SK-N-SH (cell line): ENCODE data around the gene PDIA6. TPM values are rescaled to one million over a fixed set of nuclear protein-coding genes. Genes with fewer than 3 reads are reported as not detected.

Source experiments
- CTCF ChIA-PET: fragments of 300-600, 350-600 bp; formaldehyde crosslinking; extraction: SDS; loops from one replicate; lab custom pipeline; 2021; lab: Yijun Ruan, JAX
- POLR2A ChIA-PET: fragments of 350-600 bp; sonication (Branson Sonifier 250); formaldehyde crosslinking; extraction: SDS; loops from one replicate; lab custom pipeline; 2020; ENCODE audit warnings: antibody characterized with exemption, inconsistent platforms; lab: Yijun Ruan, JAX
- DNase-seq: peaks from one replicate; pipeline ENCODE4 v3.0.0; 2012
- H2AFZ ChIP-seq: fragments of 200-600 bp; sonication (generic); 2 replicates; pipeline ENCODE4 v1.8.1; 2016; ENCODE audit warnings: antibody characterized with exemption, mild to moderate bottlenecking, low read depth
- H3F3A ChIP-seq: fragments of 200-600 bp; sonication (generic); replicated peaks from 2 replicates; pipeline ENCODE3; 2016; ENCODE audit warnings: antibody characterized with exemption, mild to moderate bottlenecking; ENCODE audit not compliant: insufficient read depth
- H3K27ac ChIP-seq, 2 experiments: fragments of 200-500 bp in 1 of 2; fragments of 200-600 bp in 1 of 2; sonication (Bioruptor generic) in 1 of 2; sonication (generic), shearing (Covaris generic) in 1 of 2; 2 replicates each; pipeline versions ENCODE4 v1.5.1 to v1.6.1; 2014 to 2016; ENCODE audit warnings: low read depth in 2 of 2, inconsistent platforms in 1 of 2, low read length in 1 of 2, mild to moderate bottlenecking in 1 of 2, mixed read lengths in 1 of 2
- H3K27me3 ChIP-seq: fragments of 200-600 bp; sonication (generic), shearing (Covaris generic); 2 replicates; pipeline ENCODE4 v1.6.1; 2016; ENCODE audit warnings: mixed run types; ENCODE audit not compliant: insufficient read depth
- H3K36me3 ChIP-seq, 2 experiments: fragments of 200-500 bp in 1 of 2; fragments of 200-600 bp in 1 of 2; sonication (Bioruptor generic) in 1 of 2; sonication (generic) in 1 of 2; replicated peaks in 1 of 2; 2 replicates each; pipeline versions ENCODE3 to v1.5.1; 2014 to 2016; ENCODE audit warnings: low read length in 1 of 2, mild to moderate bottlenecking in 1 of 2; ENCODE audit not compliant: insufficient read depth in 2 of 2, control insufficient read depth in 1 of 2
- H3K4me1 ChIP-seq, 2 experiments: fragments of 200-500 bp in 1 of 2; fragments of 200-600 bp in 1 of 2; sonication (Bioruptor generic) in 1 of 2; sonication (generic), shearing (Covaris generic) in 1 of 2; 2 replicates each; pipeline versions ENCODE4 v1.5.1 to v1.6.1; 2014 to 2016; ENCODE audit warnings: low read depth in 1 of 2, low read length in 1 of 2, mixed run types in 1 of 2; ENCODE audit not compliant: insufficient read depth in 2 of 2, control insufficient read depth in 1 of 2
- H3K4me2 ChIP-seq: fragments of 200-600 bp; sonication (generic), shearing (Covaris generic); 2 replicates; pipeline ENCODE4 v1.6.1; 2017; ENCODE audit warnings: mixed run types
- H3K4me3 ChIP-seq, 2 experiments: fragments of 200-500 bp in 1 of 2; fragments of 200-600 bp in 1 of 2; sonication (Bioruptor generic) in 1 of 2; sonication (generic), shearing (Covaris generic) in 1 of 2; 2 replicates each; pipeline versions ENCODE4 v1.5.1 to v1.8.1; 2014 to 2016; ENCODE audit warnings: low read depth in 2 of 2, inconsistent platforms in 1 of 2, low read length in 1 of 2, mild to moderate bottlenecking in 1 of 2, mixed read lengths in 1 of 2, moderate library complexity in 1 of 2
- H3K79me2 ChIP-seq: fragments of 200-600 bp; sonication (generic); 2 replicates; pipeline ENCODE4 v1.8.1; 2017; ENCODE audit warnings: mild to moderate bottlenecking; ENCODE audit not compliant: insufficient read depth
- H3K9ac ChIP-seq: fragments of 200-600 bp; sonication (generic); 2 replicates; pipeline ENCODE4 v1.6.1; 2017; ENCODE audit warnings: mixed run types
- H3K9me2 ChIP-seq: fragments of 200-600 bp; sonication (generic); 2 replicates; pipeline ENCODE4 v1.6.1; 2017; ENCODE audit warnings: mixed run types
- H3K9me3 ChIP-seq: fragments of 200-600 bp; sonication (generic); 2 replicates; pipeline ENCODE4 v1.6.1; 2017; ENCODE audit warnings: mixed run types, mild to moderate bottlenecking, moderate library complexity
- H4K20me1 ChIP-seq: fragments of 200-600 bp; sonication (generic); 2 replicates; pipeline ENCODE4 v1.6.1; 2017; ENCODE audit warnings: mild to moderate bottlenecking, mixed run types; ENCODE audit not compliant: insufficient read depth
- CHD2 ChIP-seq: fragments of 150-350 bp; IDR thresholded peaks from 2 replicates; pipeline ENCODE4 v1.6.1; 2018; ENCODE audit warnings: low read length; ENCODE audit not compliant: partially characterized antibody
- FOXM1 ChIP-seq: IDR thresholded peaks from 2 replicates; pipeline ENCODE4 v1.4.0; 2012; ENCODE audit warnings: low read depth, mild to moderate bottlenecking
- GATA2 ChIP-seq: sonication (generic); formaldehyde crosslinking; IDR thresholded peaks from 2 replicates; pipeline ENCODE4 v1.5.0; 2020; ENCODE audit warnings: mild to moderate bottlenecking, missing genetic modification reagents
- MXI1 ChIP-seq: IDR thresholded peaks from 2 replicates; pipeline ENCODE4 v1.6.1; 2012; ENCODE audit warnings: mild to moderate bottlenecking, low read depth, low read length, improper control_type of control experiment
- NFIC ChIP-seq: IDR thresholded peaks from 2 replicates; pipeline ENCODE4 v1.4.0; 2012; ENCODE audit warnings: borderline replicate concordance
- PBX3 ChIP-seq: IDR thresholded peaks from 2 replicates; pipeline ENCODE4; 2012
- POLR2AphosphoS5 ChIP-seq: IDR thresholded peaks from 2 replicates; pipeline ENCODE4 v1.6.1; 2012; ENCODE audit warnings: low read depth, low read length
- RCOR1 ChIP-seq: fragments of 150-350 bp; IDR thresholded peaks from 2 replicates; pipeline ENCODE4 v1.6.1; 2017; ENCODE audit warnings: antibody characterized with exemption, low read length
- REST ChIP-seq: IDR thresholded peaks from 2 replicates; pipeline ENCODE4 v1.6.1; 2012; ENCODE audit warnings: mild to moderate bottlenecking, low read depth, low read length, moderate library complexity
- SMC3 ChIP-seq: IDR thresholded peaks from 2 replicates; pipeline ENCODE4 v1.6.1; 2012; ENCODE audit warnings: low read depth, low read length, improper control_type of control experiment
- YY1 ChIP-seq: IDR thresholded peaks from 2 replicates; pipeline ENCODE4 v1.4.0; 2012; ENCODE audit warnings: low read depth, mild to moderate bottlenecking
- WGBS: methylation state at CpG from one replicate; pipeline ENCODE4 v1.1.6; 2017; ENCODE audit warnings: low lambda C conversion rate; 5-methylcytosine and 5-hydroxymethylcytosine counted together
- polyA plus RNA-seq, 3 experiments: library from polyadenylated mRNA; depleted of rRNA; stranded (reverse); fragments of >200 nt; gene quantifications; 2 replicates each; pipeline ENCODE4 v1.2.3, GENCODE V29; 2012
- TF ChIP-seq, protein P1 (sequence below): IDR thresholded peaks from 2 replicates; pipeline ENCODE4 v1.4.0; 2012; ENCODE audit warnings: low read depth, borderline replicate concordance
- TF ChIP-seq, protein P2 (sequence below): fragments of 150-350 bp; IDR thresholded peaks from 2 replicates; pipeline ENCODE4 v1.6.1; 2017; ENCODE audit warnings: antibody characterized with exemption, low read length, low read depth, borderline replicate concordance

PDIA6 gene
- polyA plus RNA-seq, 1 of the 3 experiments (the other 2 are of a cell fraction), result 325 TPM

- Histone ChIP-seq H3K4me3 (no peak overlapping the region), H3K9ac (no peak overlapping the region), H3K9me3 (no peaks in the 10 kb centered on the region), H3K4me1 (peaks cover 0 to 5% of the 10 kb centered on the region in 2 experiments; a peak in 1 of 4 replicates), H4K20me1 (no peaks in the 10 kb centered on the region), H3K36me3 (no peaks in the 10 kb centered on the region), H3K27me3 (peaks cover 74% of the 10 kb centered on the region; the same call in 1 of the 2 replicates), H3K9me2 (no peaks in the 10 kb centered on the region), H3K27ac (no peak overlapping the region), H3K79me2 (no peaks in the 10 kb centered on the region), H3F3A (no peaks in the 10 kb centered on the region), H3K4me2 (no peak overlapping the region), H2AFZ (no peak overlapping the region)
- WGBS, result 72% methylated on average over 8 of the region's 8 CpGs
- POLR2A ChIA-PET, result no interaction called here
- TF ChIP-seq NFIC (no peak), YY1 (no peak), REST (no peak), MXI1 (no peak), PBX3 (no peak), GATA2 (CRISPR knock-in tag) (no peak)
- no peak for DNase-seq
- CTCF ChIA-PET, result interaction anchor here (1.0 to 2.2 kb wide), 3 partner anchors 7 to 298 kb away, joined by 3 to 8 read pairs (median 4); no protein-coding TSS in a partner anchor
These were observed 14.0 kb upstream of the PDIA6 start for GRCh38 chr2:10826625-10827024.

DNA sequence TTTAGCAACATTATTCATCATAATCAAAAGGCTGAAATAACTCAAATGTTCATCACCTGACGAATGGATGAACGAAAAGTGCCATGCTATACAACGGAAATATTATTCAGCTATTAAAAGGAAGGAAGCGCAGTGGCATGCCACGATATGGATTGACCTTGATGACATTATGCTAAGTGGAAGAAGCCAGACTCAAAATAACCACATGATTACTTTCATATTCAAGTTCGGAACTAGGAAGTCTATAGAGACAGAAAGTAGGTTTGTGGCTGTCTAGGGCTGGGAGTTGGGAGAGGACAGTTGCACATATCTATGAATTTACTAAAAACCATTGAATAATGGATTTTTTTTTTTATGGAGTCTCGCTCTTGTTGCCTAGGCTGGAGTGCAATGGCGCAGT, 13.4 kb upstream of the PDIA6 start:
- Histone ChIP-seq H3K4me3 (no peak overlapping the region), H3K79me2 (no peaks in the 10 kb centered on the region), H2AFZ (no peak overlapping the region), H3K36me3 (no peaks in the 10 kb centered on the region), H3K9me3 (no peaks in the 10 kb centered on the region), H3K27ac (no peak overlapping the region), H3F3A (no peaks in the 10 kb centered on the region), H3K27me3 (peaks cover 68% of the 10 kb centered on the region; the same call in 1 of the 2 replicates), H3K4me2 (no peak overlapping the region), H3K4me1 (peaks cover 0 to 5% of the 10 kb centered on the region in 2 experiments; a peak in 1 of 4 replicates)
- no peak for DNase-seq
- WGBS, result 68% methylated on average over 8 of the region's 8 CpGs
- CTCF ChIA-PET, result interaction anchor here (1.0 to 2.2 kb wide), 3 partner anchors 8 to 298 kb away, joined by 3 to 8 read pairs (median 4); no protein-coding TSS in a partner anchor
- TF ChIP-seq YY1 (no peak), POLR2AphosphoS5 (no peak), CHD2 (no peak), SMC3 (no peak), RCOR1 (no peak), MXI1 (no peak), REST (no peak), FOXM1 (no peak)
- TF ChIP-seq, protein P1, sequence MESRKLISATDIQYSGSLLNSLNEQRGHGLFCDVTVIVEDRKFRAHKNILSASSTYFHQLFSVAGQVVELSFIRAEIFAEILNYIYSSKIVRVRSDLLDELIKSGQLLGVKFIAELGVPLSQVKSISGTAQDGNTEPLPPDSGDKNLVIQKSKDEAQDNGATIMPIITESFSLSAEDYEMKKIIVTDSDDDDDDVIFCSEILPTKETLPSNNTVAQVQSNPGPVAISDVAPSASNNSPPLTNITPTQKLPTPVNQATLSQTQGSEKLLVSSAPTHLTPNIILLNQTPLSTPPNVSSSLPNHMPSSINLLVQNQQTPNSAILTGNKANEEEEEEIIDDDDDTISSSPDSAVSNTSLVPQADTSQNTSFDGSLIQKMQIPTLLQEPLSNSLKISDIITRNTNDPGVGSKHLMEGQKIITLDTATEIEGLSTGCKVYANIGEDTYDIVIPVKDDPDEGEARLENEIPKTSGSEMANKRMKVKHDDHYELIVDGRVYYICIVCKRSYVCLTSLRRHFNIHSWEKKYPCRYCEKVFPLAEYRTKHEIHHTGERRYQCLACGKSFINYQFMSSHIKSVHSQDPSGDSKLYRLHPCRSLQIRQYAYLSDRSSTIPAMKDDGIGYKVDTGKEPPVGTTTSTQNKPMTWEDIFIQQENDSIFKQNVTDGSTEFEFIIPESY, result no peak
- TF ChIP-seq, protein P2, sequence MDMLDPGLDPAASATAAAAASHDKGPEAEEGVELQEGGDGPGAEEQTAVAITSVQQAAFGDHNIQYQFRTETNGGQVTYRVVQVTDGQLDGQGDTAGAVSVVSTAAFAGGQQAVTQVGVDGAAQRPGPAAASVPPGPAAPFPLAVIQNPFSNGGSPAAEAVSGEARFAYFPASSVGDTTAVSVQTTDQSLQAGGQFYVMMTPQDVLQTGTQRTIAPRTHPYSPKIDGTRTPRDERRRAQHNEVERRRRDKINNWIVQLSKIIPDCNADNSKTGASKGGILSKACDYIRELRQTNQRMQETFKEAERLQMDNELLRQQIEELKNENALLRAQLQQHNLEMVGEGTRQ, result no peak
- TF ChIP-seq, all 33 proteins: peak for 0
- H3K9ac ChIP-seq, result no peak overlapping the region
- H4K20me1 ChIP-seq, result no peaks in the 10 kb centered on the region
- POLR2A ChIA-PET, result no interaction called here
- no peaks in the 10 kb centered on the region for H3K9me2 ChIP-seq
